H9 (cell line): ENCODE data around the gene AGBL3. TPM values are rescaled to one million over a fixed set of nuclear protein-coding genes. Genes with fewer than 3 reads are reported as not detected.

Source experiments
- DNase-seq: peaks from one replicate; pipeline ENCODE4 v3.0.0-alpha.2; 2017
- H2AFZ ChIP-seq: one replicate; pipeline ENCODE4 v1.6.1; 2013; ENCODE audit warnings: mild to moderate bottlenecking, low read length, control low read depth, moderate library complexity
- H2AK5ac ChIP-seq: 2 replicates; pipeline ENCODE4 v1.6.1; 2013; ENCODE audit warnings: low read length, control low read depth, mixed read lengths; ENCODE audit not compliant: insufficient read length
- H2BK120ac ChIP-seq: one replicate; pipeline ENCODE4 v1.6.1; 2013; ENCODE audit warnings: low read depth, mild to moderate bottlenecking, low read length, control low read depth, inconsistent platforms; ENCODE audit not compliant: poor library complexity, severe bottlenecking
- H2BK12ac ChIP-seq: 2 replicates; pipeline ENCODE4 v1.6.1; 2013; ENCODE audit warnings: low read length, control low read depth, mixed read lengths, low read depth; ENCODE audit not compliant: insufficient read length
- H2BK15ac ChIP-seq: 2 replicates; pipeline ENCODE4 v1.6.1; 2013; ENCODE audit warnings: low read depth, low read length, control low read depth
- H2BK20ac ChIP-seq: one replicate; pipeline ENCODE4 v1.6.1; 2013; ENCODE audit warnings: low read depth, mild to moderate bottlenecking, low read length, control low read depth, inconsistent platforms; ENCODE audit not compliant: poor library complexity, severe bottlenecking
- H2BK5ac ChIP-seq: 2 replicates; pipeline ENCODE4 v1.6.1; 2013; ENCODE audit warnings: low read length, control low read depth, mixed read lengths; ENCODE audit not compliant: insufficient read length
- H3K14ac ChIP-seq: 2 replicates; pipeline ENCODE4 v1.6.1; 2013; ENCODE audit warnings: low read length, control low read depth; ENCODE audit not compliant: insufficient read depth
- H3K18ac ChIP-seq: 2 replicates; pipeline ENCODE4 v1.6.1; 2013; ENCODE audit warnings: low read depth, mild to moderate bottlenecking, mixed read lengths, low read length, control low read depth; ENCODE audit not compliant: insufficient read length
- H3K23ac ChIP-seq: 2 replicates; pipeline ENCODE4 v1.6.1; 2013; ENCODE audit warnings: low read length, control low read depth, mixed read lengths, low read depth; ENCODE audit not compliant: insufficient read length
- H3K23me2 ChIP-seq: 2 replicates; pipeline ENCODE4 v1.6.1; 2013; ENCODE audit warnings: low read depth, mild to moderate bottlenecking, mixed read lengths, low read length, control low read depth; ENCODE audit not compliant: insufficient read length, poor library complexity, severe bottlenecking
- H3K27ac ChIP-seq: 2 replicates; pipeline ENCODE4 v1.5.1; 2013; ENCODE audit warnings: low read length, control low read depth, mixed read lengths, low read depth; ENCODE audit not compliant: insufficient read length
- H3K27me3 ChIP-seq: 2 replicates; pipeline ENCODE4 v1.6.1; 2013; ENCODE audit warnings: low read length, control low read depth, inconsistent platforms; ENCODE audit not compliant: insufficient read depth
- H3K4ac ChIP-seq: 2 replicates; pipeline ENCODE4 v1.6.1; 2013; ENCODE audit warnings: low read depth, mild to moderate bottlenecking, control low read depth, inconsistent platforms, low read length, moderate library complexity
- H3K4me1 ChIP-seq: 2 replicates; pipeline ENCODE4 v1.6.1; 2013; ENCODE audit warnings: low read length, control low read depth, inconsistent platforms; ENCODE audit not compliant: insufficient read depth
- H3K4me2 ChIP-seq: 2 replicates; pipeline ENCODE4 v1.6.1; 2013; ENCODE audit warnings: low read length, control low read depth, mixed read lengths; ENCODE audit not compliant: insufficient read length, insufficient read depth
- H3K56ac ChIP-seq: 2 replicates; pipeline ENCODE4 v1.6.1; 2013; ENCODE audit warnings: low read depth, mild to moderate bottlenecking, mixed read lengths, low read length, control low read depth; ENCODE audit not compliant: insufficient read length
- H3K79me1 ChIP-seq: 2 replicates; pipeline ENCODE4 v1.6.1; 2013; ENCODE audit warnings: low read depth, mild to moderate bottlenecking, moderate library complexity, low read length, control low read depth, inconsistent platforms; ENCODE audit not compliant: insufficient read depth, poor library complexity, severe bottlenecking
- H3K79me2 ChIP-seq: 2 replicates; pipeline ENCODE4 v1.6.1; 2013; ENCODE audit warnings: low read length, control low read depth, inconsistent platforms; ENCODE audit not compliant: insufficient read depth
- H3K9ac ChIP-seq: 2 replicates; pipeline ENCODE4 v1.6.1; 2013; ENCODE audit warnings: low read length, control low read depth, mixed read lengths; ENCODE audit not compliant: insufficient read length; ENCODE audit errors: extremely low read depth
- H3K9me3 ChIP-seq: one replicate; pipeline ENCODE4 v1.6.1; 2013; ENCODE audit warnings: low read depth, low read length, inconsistent platforms; ENCODE audit not compliant: control insufficient read depth
- H3T11ph ChIP-seq: one replicate; pipeline ENCODE4 v1.6.1; 2013; ENCODE audit warnings: mild to moderate bottlenecking, low read length, control low read depth, inconsistent platforms
- H4K20me1 ChIP-seq: one replicate; pipeline ENCODE4 v1.6.1; 2013; ENCODE audit not compliant: control insufficient read depth, insufficient read length, insufficient read depth
- H4K5ac ChIP-seq: 2 replicates; pipeline ENCODE4 v1.6.1; 2013; ENCODE audit warnings: low read depth, mild to moderate bottlenecking, mixed read lengths, low read length, control low read depth; ENCODE audit not compliant: insufficient read length
- H4K8ac ChIP-seq: replicated peaks from 2 replicates; pipeline ENCODE4 v1.6.1; 2013; ENCODE audit warnings: low read length, control low read depth, mixed read lengths, low read depth; ENCODE audit not compliant: insufficient read length
- H4K91ac ChIP-seq: 2 replicates; pipeline ENCODE4 v1.6.1; 2013; ENCODE audit warnings: low read depth, mild to moderate bottlenecking, moderate library complexity, mixed read lengths, low read length, control low read depth; ENCODE audit not compliant: insufficient read length
- H3K27ac Mint-ChIP-seq, 3 experiments: 2 replicates in 2 of 3; 3 replicates in 1 of 3; pipeline ENCODE4 v1.8.0; 2020 to 2021; ENCODE audit warnings: mixed read lengths in 3 of 3, mild to moderate bottlenecking in 1 of 3, moderate library complexity in 1 of 3
- H3K27me3 Mint-ChIP-seq: 2 replicates; pipeline ENCODE4 v1.8.0; 2021; ENCODE audit warnings: low read depth, mild to moderate bottlenecking, moderate library complexity, mixed read lengths
- H3K36me3 Mint-ChIP-seq, 3 experiments: 2 replicates in 2 of 3; 3 replicates in 1 of 3; pipeline ENCODE4 v1.8.0; 2020 to 2021; ENCODE audit warnings: low read depth in 3 of 3, mixed read lengths in 3 of 3; ENCODE audit not compliant: insufficient read depth in 1 of 3
- H3K4me1 Mint-ChIP-seq, 2 experiments: 2 replicates each; pipeline ENCODE4 v1.8.0; 2020; ENCODE audit warnings: mixed read lengths in 2 of 2
- H3K4me3 Mint-ChIP-seq, 2 experiments: 2 replicates in 1 of 2; 3 replicates in 1 of 2; pipeline ENCODE4 v1.8.0; 2020 to 2021; ENCODE audit warnings: mild to moderate bottlenecking in 2 of 2, mixed read lengths in 2 of 2, moderate library complexity in 1 of 2
- H3K9me3 Mint-ChIP-seq, 2 experiments: 2 replicates in 1 of 2; 3 replicates in 1 of 2; pipeline ENCODE4 v1.8.0; 2020; ENCODE audit warnings: mild to moderate bottlenecking in 2 of 2, mixed read lengths in 2 of 2, moderate library complexity in 1 of 2
- CTCF ChIP-seq: fragments of 200-600 bp; sonication (generic); conservative IDR thresholded peaks from 3 replicates; pipeline ENCODE4 v1.8.0; 2021; ENCODE audit warnings: antibody characterized with exemption, mild to moderate bottlenecking
- WGBS: extraction: QIAGEN DNeasy Blood & Tissue Kit; methylation state at CpG from one replicate; pipeline ENCODE4 v1.1.7; 2013; ENCODE audit warnings: missing lambda C conversion rate, low lambda C conversion rate, mixed read lengths; ENCODE audit not compliant: insufficient read length; ENCODE audit errors: extremely low coverage; 5-methylcytosine and 5-hydroxymethylcytosine counted together
- total RNA-seq: library from RNA; stranded (reverse); gene quantifications from 2 replicates; pipeline ENCODE4 v1.2.1, GENCODE V29; 2021

AGBL3 gene
- total RNA-seq, 1 experiment from 2014 or later, result 2.4 TPM

- no peaks in the 10 kb centered on the region for H3K9me3 ChIP-seq
- H3K23ac ChIP-seq, result no peak overlapping the region
- Mint-ChIP-seq H3K36me3 (peaks cover 43 to 78% (median 70%) of the 10 kb centered on the region in 3 experiments), H3K4me1 (peaks cover 12 to 21% of the 10 kb centered on the region in 2 experiments), H3K9me3 (peaks cover 57 to 62% of the 10 kb centered on the region in 2 experiments), H3K27me3 (peaks cover 5% of the 10 kb centered on the region), H3K27ac (no peak overlapping the region), H3K4me3 (no peak overlapping the region)
- H4K8ac ChIP-seq, result no peak overlapping the region
- WGBS, result no CpG with 5 or more reads among the region's 1 CpG
- H2BK15ac ChIP-seq, result no peak overlapping the region
- no peak overlapping the region for H2AK5ac ChIP-seq
- no peak for DNase-seq
- H3K14ac ChIP-seq, result no peak overlapping the region; the same call in 1 of the 2 replicates
- H4K91ac ChIP-seq, result no peak overlapping the region
- H3K79me2 ChIP-seq, result no peaks in the 10 kb centered on the region
- H2BK120ac ChIP-seq, result no peak overlapping the region
- no peak overlapping the region for H3K4ac ChIP-seq
- H3K23me2 ChIP-seq, result no peaks in the 10 kb centered on the region
- H3K18ac ChIP-seq, result no peak overlapping the region
- H3K27ac ChIP-seq, result no peak overlapping the region
- no peak overlapping the region for H2BK12ac ChIP-seq
- H3K4me2 ChIP-seq, result no peak overlapping the region
- no peaks in the 10 kb centered on the region for H3K27me3 ChIP-seq
- no peak overlapping the region for H2AFZ ChIP-seq
- H3T11ph ChIP-seq, result no peak overlapping the region
- H3K4me1 ChIP-seq, result peaks cover 4% of the 10 kb centered on the region; the same call in 1 of the 2 replicates
- no peaks in the 10 kb centered on the region for H3K79me1 ChIP-seq
- H2BK20ac ChIP-seq, result no peak overlapping the region
- no peak overlapping the region for H2BK5ac ChIP-seq
- H3K56ac ChIP-seq, result no peak overlapping the region
- no peak overlapping the region for H4K5ac ChIP-seq
- H3K9ac ChIP-seq, result no peak overlapping the region
- H4K20me1 ChIP-seq, result no peaks in the 10 kb centered on the region
- no peak for TF ChIP-seq CTCF
Measured at GRCh38 chr7:135158141-135158655, 171.9 kb downstream of the AGBL3 start.
